KOPT-K1 (cell line): ENCODE measurements around the gene ARHGDIA.

ENCODE experiments used
- H3K27ac ChIP-seq: fragments of 200-600 bp; sonication (generic); 2 replicates; pipeline ENCODE4 v1.5.1; 2016; ENCODE audit warnings: antibody characterized with exemption, mild to moderate bottlenecking, low read depth, low read length; ENCODE audit not compliant: poor library complexity, severe bottlenecking
- H3K36me3 ChIP-seq: fragments of 200-600 bp; sonication (generic); 2 replicates; pipeline ENCODE4 v1.5.1; 2017; ENCODE audit warnings: antibody characterized with exemption, mild to moderate bottlenecking, low read length, moderate library complexity; ENCODE audit not compliant: insufficient read depth
- H3K9me3 ChIP-seq: fragments of 200-600 bp; sonication (generic); 2 replicates; pipeline ENCODE4 v1.5.1; 2017; ENCODE audit warnings: antibody characterized with exemption, low read length, mild to moderate bottlenecking; ENCODE audit not compliant: insufficient read depth, poor library complexity, severe bottlenecking

ARHGDIA gene

DNA sequence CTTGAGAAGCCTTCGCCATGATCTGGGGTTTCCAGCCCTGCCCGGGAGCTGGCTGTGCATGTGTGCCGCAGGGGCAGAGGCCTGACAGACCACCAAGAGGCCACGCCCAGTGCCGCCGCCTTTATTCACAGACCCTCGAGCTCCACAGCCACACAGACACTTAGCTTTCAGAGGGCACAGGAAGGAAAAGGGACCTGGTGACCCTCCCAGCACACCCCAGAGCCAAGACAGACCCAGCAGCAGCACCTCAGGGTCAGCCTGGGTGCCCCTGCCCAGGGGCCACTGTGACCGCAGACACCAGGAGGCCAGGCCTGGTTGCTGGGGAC is 48.9 kb downstream of the ARHGDIA start:
- Histone ChIP-seq H3K36me3 (no peaks in the 10 kb centered on the region), H3K9me3 (no peaks in the 10 kb centered on the region), H3K27ac (peak overlapping the region; percentile 52)

DNA sequence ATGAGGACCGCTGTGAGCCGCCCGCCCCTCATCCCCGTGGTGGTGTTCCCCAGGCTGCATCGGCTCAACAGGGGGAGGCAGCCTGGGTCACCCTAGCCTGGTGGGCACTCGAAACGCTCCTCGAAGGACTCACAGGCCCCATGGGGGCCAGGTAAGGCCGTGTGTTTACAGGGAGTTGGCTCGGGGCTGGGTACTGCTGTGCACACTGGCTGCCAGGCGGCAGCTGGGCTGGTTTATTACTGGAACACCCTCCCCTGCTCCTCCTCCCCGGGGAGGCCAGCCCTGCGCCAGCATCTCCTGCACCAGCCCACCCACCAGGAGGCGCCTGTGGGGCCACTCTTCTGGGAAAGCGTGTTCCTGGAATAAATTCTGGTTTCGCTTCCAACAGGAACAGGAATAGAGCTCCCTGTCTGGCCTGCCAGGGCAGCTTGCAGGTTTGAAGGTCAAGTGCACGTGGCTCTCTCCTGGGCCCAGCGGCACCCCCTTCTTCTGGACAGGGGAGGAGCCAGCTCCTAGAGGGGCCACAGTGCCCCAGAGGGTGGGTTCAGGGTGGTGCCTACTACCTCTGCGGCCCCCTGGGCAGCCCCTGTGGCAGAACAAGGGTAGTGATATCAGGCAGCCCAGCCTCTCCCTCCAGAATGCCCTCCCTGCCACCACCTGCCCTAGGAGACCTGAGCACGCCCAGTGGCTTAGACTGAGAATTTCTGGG is 49.4 kb downstream of the ARHGDIA start:
- H3K9me3 ChIP-seq = no peaks in the 10 kb centered on the region
- no peaks in the 10 kb centered on the region for H3K36me3 ChIP-seq
- H3K27ac ChIP-seq = peak overlapping the region; percentile 52

DNA sequence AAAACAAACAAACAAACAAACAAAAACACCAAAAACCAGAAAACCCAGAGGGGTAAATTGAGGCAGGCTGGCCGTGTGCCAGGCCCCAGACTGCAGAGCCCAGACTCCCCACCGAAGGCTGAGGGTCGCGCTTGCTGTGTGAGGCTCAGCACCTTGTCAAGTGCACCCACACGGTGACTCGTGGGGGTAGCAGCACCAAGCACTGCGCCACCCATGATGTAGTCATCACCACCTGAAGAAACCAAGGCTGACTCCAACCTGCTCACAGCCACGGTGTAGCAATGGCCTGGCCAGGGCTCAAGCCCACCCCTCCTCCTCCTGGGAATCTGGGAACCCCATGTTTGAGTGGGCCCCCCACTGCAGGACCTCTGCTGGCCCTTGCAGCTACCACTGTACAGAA is 50.0 kb downstream of the ARHGDIA start:
- Histone ChIP-seq H3K9me3 (no peaks in the 10 kb centered on the region), H3K36me3 (no peaks in the 10 kb centered on the region), H3K27ac (peak overlapping the region; percentile 52)

DNA sequence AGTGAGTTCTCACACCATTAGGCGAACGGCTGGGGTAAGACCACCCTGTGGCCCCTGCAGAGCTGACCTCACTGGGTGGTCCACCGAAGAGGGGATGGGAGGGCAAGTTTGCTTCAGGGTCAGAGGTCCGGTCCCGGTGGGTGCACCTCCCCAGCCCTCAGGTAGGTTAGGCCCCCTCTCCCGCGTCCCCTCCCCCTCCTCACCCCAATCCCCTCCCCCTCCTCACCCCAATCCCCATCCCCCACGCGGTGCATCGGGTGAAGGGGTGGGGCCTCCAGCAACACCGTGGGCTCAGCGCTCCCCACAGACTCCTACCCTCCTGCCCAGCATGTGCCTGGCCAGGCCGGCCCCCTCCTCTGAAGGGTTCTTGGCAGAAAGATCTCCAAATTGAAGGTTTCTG is 51.4 kb downstream of the ARHGDIA start:
- H3K27ac ChIP-seq = no peak overlapping the region
- no peaks in the 10 kb centered on the region for H3K9me3 ChIP-seq
- no peaks in the 10 kb centered on the region for H3K36me3 ChIP-seq

DNA sequence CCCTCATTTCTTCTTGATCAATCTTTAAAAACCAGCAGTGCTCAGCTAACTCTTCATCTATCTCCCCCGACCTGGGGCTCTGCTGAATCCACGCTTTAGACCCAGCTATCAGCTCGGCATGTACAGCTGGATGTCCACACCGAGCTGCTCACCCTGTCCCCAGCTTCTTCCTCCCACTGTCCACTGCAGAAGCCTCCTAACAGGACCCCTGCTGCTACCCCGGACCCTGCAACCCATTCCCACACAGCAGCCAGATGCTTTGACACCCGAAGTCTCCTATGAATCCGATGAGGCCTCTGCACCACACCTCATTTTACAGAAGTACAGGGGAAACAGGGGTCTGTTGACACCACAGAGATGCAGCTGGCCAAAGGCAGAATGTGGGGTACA is 53.4 kb downstream of the ARHGDIA start:
- H3K27ac ChIP-seq = no peak overlapping the region
- no peaks in the 10 kb centered on the region for H3K9me3 ChIP-seq
- no peaks in the 10 kb centered on the region for H3K36me3 ChIP-seq
